Nephron (organoid): ENCODE results near the gene PLXNA1.

ENCODE experiments used
- H3K27ac Mint-ChIP-seq, 3 experiments: 2 replicates each; pipeline ENCODE4 v1.8.0; 2020; ENCODE audit warnings: mixed read lengths in 3 of 3, mild to moderate bottlenecking in 2 of 3, moderate library complexity in 1 of 3
- H3K27me3 Mint-ChIP-seq: 2 replicates; pipeline ENCODE4 v1.8.0; 2021; ENCODE audit warnings: low read depth, mild to moderate bottlenecking, moderate library complexity, mixed read lengths
- H3K36me3 Mint-ChIP-seq: 2 replicates; pipeline ENCODE4 v1.8.0; 2020; ENCODE audit warnings: low read depth, mixed read lengths
- H3K4me1 Mint-ChIP-seq: 2 replicates; pipeline ENCODE4 v1.8.0; 2020; ENCODE audit warnings: mixed read lengths
- H3K4me3 Mint-ChIP-seq, 3 experiments: 2 replicates each; pipeline ENCODE4 v1.8.0; 2020; ENCODE audit warnings: mild to moderate bottlenecking in 3 of 3, mixed read lengths in 3 of 3, moderate library complexity in 2 of 3
- H3K9me3 Mint-ChIP-seq: 2 replicates; pipeline ENCODE4 v1.8.0; 2020; ENCODE audit warnings: mixed read lengths
- CTCF ChIP-seq, 3 experiments: fragments of 200-600 bp; sonication (generic); IDR thresholded peaks; one replicate each; pipeline ENCODE4 v1.5.0; 2021; ENCODE audit warnings: antibody characterized with exemption in 3 of 3; ENCODE audit not compliant: unreplicated experiment in 3 of 3

Gene PLXNA1

GRCh38 chr3:126983276-126983652 lies 349 bp downstream of the PLXNA1 start:
- peaks cover 36% of the 10 kb centered on the region for H3K27me3 Mint-ChIP-seq
- TF ChIP-seq CTCF (IDR thresholded peaks at IDR 0.05; ENCODE audit: unreplicated experiment in 3 of 3): no peak
- H3K9me3 Mint-ChIP-seq: peaks cover 3% of the 10 kb centered on the region
- no peaks in the 10 kb centered on the region for H3K36me3 Mint-ChIP-seq
- no peak overlapping the region for H3K27ac Mint-ChIP-seq
- H3K4me1 Mint-ChIP-seq: peaks cover 12% of the 10 kb centered on the region
- no peak overlapping the region for H3K4me3 Mint-ChIP-seq

GRCh38 chr3:126983653-126984390 lies 907 bp downstream of the PLXNA1 start:
- H3K27me3 Mint-ChIP-seq: peaks cover 32% of the 10 kb centered on the region
- no peak for TF ChIP-seq CTCF (IDR thresholded peaks at IDR 0.05; ENCODE audit: unreplicated experiment in 3 of 3)
- no peaks in the 10 kb centered on the region for H3K36me3 Mint-ChIP-seq
- H3K4me3 Mint-ChIP-seq: peak overlapping the region; percentile 75 to 82 (median 79)
- peaks cover 12% of the 10 kb centered on the region for H3K4me1 Mint-ChIP-seq
- no peak overlapping the region for H3K27ac Mint-ChIP-seq
- H3K9me3 Mint-ChIP-seq: no peaks in the 10 kb centered on the region

GRCh38 chr3:126984391-126985131 lies 1.6 kb downstream of the PLXNA1 start:
- Mint-ChIP-seq H3K9me3 (no peaks in the 10 kb centered on the region), H3K4me1 (peaks cover 17% of the 10 kb centered on the region), H3K4me3 (peak overlapping the region; percentile 75 to 82 (median 79))

GRCh38 chr3:126985132-126985985 lies 2.4 kb downstream of the PLXNA1 start:
- Mint-ChIP-seq H3K36me3 (peaks cover 3% of the 10 kb centered on the region), H3K4me3 (peak overlapping the region; percentile 75 to 82 (median 79)), H3K27ac (no peak overlapping the region), H3K9me3 (no peaks in the 10 kb centered on the region), H3K4me1 (peaks cover 17% of the 10 kb centered on the region), H3K27me3 (peaks cover 19% of the 10 kb centered on the region)
- TF ChIP-seq CTCF (IDR thresholded peaks at IDR 0.05; ENCODE audit: unreplicated experiment in 3 of 3): peak in 2 of 3 experiments; percentile 7 to 11

More at GRCh38 chr3:126984391-126985131, 1.6 kb downstream of the PLXNA1 start:
- H3K36me3 Mint-ChIP-seq: peaks cover 3% of the 10 kb centered on the region
- H3K27ac Mint-ChIP-seq: no peak overlapping the region
- H3K27me3 Mint-ChIP-seq: peaks cover 27% of the 10 kb centered on the region
- TF ChIP-seq CTCF (IDR thresholded peaks at IDR 0.05; ENCODE audit: unreplicated experiment in 3 of 3): no peak

GRCh38 chr3:126986001-126986400 lies 3.1 kb downstream of the PLXNA1 start:
- H3K36me3 Mint-ChIP-seq: peaks cover 3% of the 10 kb centered on the region
- peaks cover 15% of the 10 kb centered on the region for H3K27me3 Mint-ChIP-seq
- H3K4me3 Mint-ChIP-seq: peak overlapping the region; percentile 59 to 82 (median 75)
- no peak overlapping the region for H3K27ac Mint-ChIP-seq
- TF ChIP-seq CTCF (IDR thresholded peaks at IDR 0.05; ENCODE audit: unreplicated experiment in 3 of 3): no peak
- peaks cover 17% of the 10 kb centered on the region for H3K4me1 Mint-ChIP-seq
- H3K9me3 Mint-ChIP-seq: no peaks in the 10 kb centered on the region
